A549 (cell line): Measurements from ENCODE around the gene OR3A3.
"Not testable (repeated sequence)": the region's sequence is repeated elsewhere in the genome, so short reads cannot be mapped to it uniquely, and the experiment has no call there.

Source experiments
- POLR2A ChIP-seq: IDR thresholded peaks from 2 replicates; pipeline ENCODE4 v1.6.1; 2012; ENCODE audit warnings: mild to moderate bottlenecking, low read length
- RAD21 ChIP-seq, 2 experiments: fragments of >200 bp in 1 of 2; sonication (Bioruptor Twin) in 1 of 2; formaldehyde crosslinking in 1 of 2; IDR thresholded peaks in 1 of 2; conservative IDR thresholded peaks in 1 of 2; 2 replicates in 1 of 2; 3 replicates in 1 of 2; pipeline ENCODE4 v1.6.1; 2012 to 2018; ENCODE audit warnings: inconsistent platforms in 1 of 2
- TF ChIP-seq, protein P1 (sequence below): fragments of 200-600 bp; sonication (generic); IDR thresholded peaks from 2 replicates; pipeline ENCODE4 v1.6.1; 2016; ENCODE audit warnings: antibody characterized with exemption, mild to moderate bottlenecking, moderate library complexity
- TF ChIP-seq, protein P2 (sequence below): fragments of >200 bp; sonication (Bioruptor Twin); formaldehyde crosslinking; IDR thresholded peaks from 3 replicates; pipeline ENCODE4 v1.5.1; 2016
- TF ChIP-seq, protein P3 (sequence below): IDR thresholded peaks from 2 replicates; pipeline ENCODE4 v1.6.1; 2012

DNA sequence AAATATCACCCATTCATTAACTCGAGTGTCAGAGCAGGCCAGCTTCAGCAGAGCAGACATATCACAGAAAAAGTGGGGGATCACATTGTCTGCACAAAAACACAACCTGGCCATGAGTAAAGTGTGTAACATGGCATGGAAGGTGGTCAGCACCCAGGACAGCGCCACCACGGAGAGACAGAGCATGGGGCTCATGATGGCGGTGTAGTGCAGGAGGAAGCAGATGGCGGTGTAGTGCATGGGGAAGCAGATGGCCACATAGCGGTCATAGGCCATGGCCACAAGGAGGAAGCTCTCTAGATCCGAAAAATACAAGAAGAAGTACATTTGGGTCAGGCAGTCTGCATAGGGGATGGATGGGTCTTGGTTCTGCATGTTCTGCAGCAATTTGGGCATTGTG is 22.0 kb downstream of the OR3A3 start:
- TF ChIP-seq, protein P1, sequence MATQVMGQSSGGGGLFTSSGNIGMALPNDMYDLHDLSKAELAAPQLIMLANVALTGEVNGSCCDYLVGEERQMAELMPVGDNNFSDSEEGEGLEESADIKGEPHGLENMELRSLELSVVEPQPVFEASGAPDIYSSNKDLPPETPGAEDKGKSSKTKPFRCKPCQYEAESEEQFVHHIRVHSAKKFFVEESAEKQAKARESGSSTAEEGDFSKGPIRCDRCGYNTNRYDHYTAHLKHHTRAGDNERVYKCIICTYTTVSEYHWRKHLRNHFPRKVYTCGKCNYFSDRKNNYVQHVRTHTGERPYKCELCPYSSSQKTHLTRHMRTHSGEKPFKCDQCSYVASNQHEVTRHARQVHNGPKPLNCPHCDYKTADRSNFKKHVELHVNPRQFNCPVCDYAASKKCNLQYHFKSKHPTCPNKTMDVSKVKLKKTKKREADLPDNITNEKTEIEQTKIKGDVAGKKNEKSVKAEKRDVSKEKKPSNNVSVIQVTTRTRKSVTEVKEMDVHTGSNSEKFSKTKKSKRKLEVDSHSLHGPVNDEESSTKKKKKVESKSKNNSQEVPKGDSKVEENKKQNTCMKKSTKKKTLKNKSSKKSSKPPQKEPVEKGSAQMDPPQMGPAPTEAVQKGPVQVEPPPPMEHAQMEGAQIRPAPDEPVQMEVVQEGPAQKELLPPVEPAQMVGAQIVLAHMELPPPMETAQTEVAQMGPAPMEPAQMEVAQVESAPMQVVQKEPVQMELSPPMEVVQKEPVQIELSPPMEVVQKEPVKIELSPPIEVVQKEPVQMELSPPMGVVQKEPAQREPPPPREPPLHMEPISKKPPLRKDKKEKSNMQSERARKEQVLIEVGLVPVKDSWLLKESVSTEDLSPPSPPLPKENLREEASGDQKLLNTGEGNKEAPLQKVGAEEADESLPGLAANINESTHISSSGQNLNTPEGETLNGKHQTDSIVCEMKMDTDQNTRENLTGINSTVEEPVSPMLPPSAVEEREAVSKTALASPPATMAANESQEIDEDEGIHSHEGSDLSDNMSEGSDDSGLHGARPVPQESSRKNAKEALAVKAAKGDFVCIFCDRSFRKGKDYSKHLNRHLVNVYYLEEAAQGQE: peak; percentile 89
- TF ChIP-seq, protein P2, sequence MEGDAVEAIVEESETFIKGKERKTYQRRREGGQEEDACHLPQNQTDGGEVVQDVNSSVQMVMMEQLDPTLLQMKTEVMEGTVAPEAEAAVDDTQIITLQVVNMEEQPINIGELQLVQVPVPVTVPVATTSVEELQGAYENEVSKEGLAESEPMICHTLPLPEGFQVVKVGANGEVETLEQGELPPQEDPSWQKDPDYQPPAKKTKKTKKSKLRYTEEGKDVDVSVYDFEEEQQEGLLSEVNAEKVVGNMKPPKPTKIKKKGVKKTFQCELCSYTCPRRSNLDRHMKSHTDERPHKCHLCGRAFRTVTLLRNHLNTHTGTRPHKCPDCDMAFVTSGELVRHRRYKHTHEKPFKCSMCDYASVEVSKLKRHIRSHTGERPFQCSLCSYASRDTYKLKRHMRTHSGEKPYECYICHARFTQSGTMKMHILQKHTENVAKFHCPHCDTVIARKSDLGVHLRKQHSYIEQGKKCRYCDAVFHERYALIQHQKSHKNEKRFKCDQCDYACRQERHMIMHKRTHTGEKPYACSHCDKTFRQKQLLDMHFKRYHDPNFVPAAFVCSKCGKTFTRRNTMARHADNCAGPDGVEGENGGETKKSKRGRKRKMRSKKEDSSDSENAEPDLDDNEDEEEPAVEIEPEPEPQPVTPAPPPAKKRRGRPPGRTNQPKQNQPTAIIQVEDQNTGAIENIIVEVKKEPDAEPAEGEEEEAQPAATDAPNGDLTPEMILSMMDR: not testable (repeated sequence)
- TF ChIP-seq RAD21 (conservative IDR thresholded peaks at IDR 0.05 in 1 of 2, IDR thresholded peaks at IDR 0.05 in 1 of 2); POLR2A: not testable (repeated sequence)
- TF ChIP-seq, protein P3, sequence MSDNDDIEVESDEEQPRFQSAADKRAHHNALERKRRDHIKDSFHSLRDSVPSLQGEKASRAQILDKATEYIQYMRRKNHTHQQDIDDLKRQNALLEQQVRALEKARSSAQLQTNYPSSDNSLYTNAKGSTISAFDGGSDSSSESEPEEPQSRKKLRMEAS: not testable (repeated sequence)
